Stomach (tissue), 9 donors: ENCODE results near the gene LY6G5C. TPM values are rescaled to one million over a fixed set of nuclear protein-coding genes. Genes with fewer than 3 reads are reported as not detected.

Source experiments
- DNase-seq, 2 donors: peaks; one replicate each; pipeline versions ENCODE4 v3.0.0 to v3.0.0-alpha.2; 2013 to 2019
- H3K27ac ChIP-seq, 5 donors: fragments of 200-600 bp in 4 of 5; sonication (generic) in 4 of 5; one replicate each; pipeline ENCODE4 v1.5.1; 2013 to 2019; ENCODE audit warnings: mild to moderate bottlenecking in 1 of 5, moderate library complexity in 1 of 5
- H3K27me3 ChIP-seq, 3 donors: fragments of 200-600 bp; sonication (generic); one replicate each; pipeline ENCODE4 v1.5.1; 2017 to 2019; ENCODE audit warnings: mixed run types in 1 of 3
- H3K36me3 ChIP-seq, 4 donors: fragments of 200-600 bp; sonication (generic); 1 replicate in 3 of 4; 2 replicates in 1 of 4; pipeline ENCODE4 v1.5.1; 2016 to 2019
- H3K4me1 ChIP-seq, 4 donors: fragments of 200-600 bp; sonication (generic); one replicate each; pipeline ENCODE4 v1.5.1; 2016 to 2019
- H3K4me3 ChIP-seq, 4 donors: fragments of 200-600 bp; sonication (generic) in 3 of 4; one replicate each; pipeline ENCODE4 v1.5.1; 2016 to 2019; ENCODE audit warnings: mild to moderate bottlenecking in 1 of 4
- H3K9me3 ChIP-seq, 4 donors: fragments of 200-600 bp; sonication (generic); one replicate each; pipeline ENCODE4 v1.5.1; 2016 to 2019
- EP300 ChIP-seq: sonication (generic); formaldehyde crosslinking; IDR thresholded peaks from one replicate; pipeline ENCODE4 v1.6.1; 2017; ENCODE audit warnings: antibody characterized with exemption
- POLR2A ChIP-seq, 4 donors: fragments of 450-650 bp; IDR thresholded peaks; one replicate each; pipeline ENCODE4 v1.6.1; 2016; ENCODE audit warnings: antibody characterized with exemption in 4 of 4, control low read depth in 2 of 4, mild to moderate bottlenecking in 1 of 4, moderate library complexity in 1 of 4
- POLR2AphosphoS5 ChIP-seq, 3 donors: sonication (generic); formaldehyde crosslinking; IDR thresholded peaks; one replicate each; pipeline ENCODE4 v1.6.1; 2016; ENCODE audit warnings: antibody characterized with exemption in 3 of 3
- WGBS, 5 donors: extraction: QIAGEN DNeasy Blood & Tissue Kit in 3 of 5; methylation state at CpG; one replicate each; pipeline versions ENCODE4 v1.1.5 to v1.1.7; 2013 to 2018; 5-methylcytosine and 5-hydroxymethylcytosine counted together
- intact Hi-C: fragments of 100-400 bp; cut with DNase I; formaldehyde crosslinking; loops from one replicate; pipeline ENCODE4 v1.15.1; 2023; ENCODE audit warnings: low total_unique reads
- polyA plus RNA-seq, 3 donors: library from polyadenylated mRNA; stranded (reverse); fragments of 200-250 nt; gene quantifications; one replicate each; pipeline ENCODE4 v1.2.3, GENCODE V29; 2013
- total RNA-seq, 5 donors: library from RNA; depleted of rRNA; stranded (reverse); fragments of >200 nt; gene quantifications; one replicate each; pipeline versions ENCODE4 v1.1.0 to v1.2.3, GENCODE V29; 2014 to 2016
- TF ChIP-seq, protein P1 (sequence below), 7 experiments: fragments of 450-650 bp in 4 of 7; fragments of 200-600 bp in 3 of 7; sonication (generic) in 3 of 7; IDR thresholded peaks; one replicate each; pipeline ENCODE4 v1.5.1; 2016 to 2019; ENCODE audit warnings: antibody characterized with exemption in 7 of 7, control low read depth in 2 of 7, mild to moderate bottlenecking in 1 of 7
- donor health status: healthy with polysubstance abuse.
- donor health status: Bipolar disorder and iron deficiency.
- donor health status: healthy.

Gene LY6G5C
- total and polyA plus RNA-seq, 8 donors = 1.8 to 4.9 (median 2.7) TPM; not detected in 5

- no peak for DNase-seq
- no peak overlapping the region for H3K4me3 ChIP-seq
- no peaks in the 10 kb centered on the region for H3K27me3 ChIP-seq
- H3K27ac ChIP-seq = no peak overlapping the region
- H3K9me3 ChIP-seq = no peaks in the 10 kb centered on the region
- 70 to 79% (median 73%) methylated on average over 8 of the region's 8 CpGs for WGBS, 5 donors
- H3K4me1 ChIP-seq = peaks cover 11 to 29% (median 22%) of the 10 kb centered on the region in 4 donors
- TF ChIP-seq, protein P1, sequence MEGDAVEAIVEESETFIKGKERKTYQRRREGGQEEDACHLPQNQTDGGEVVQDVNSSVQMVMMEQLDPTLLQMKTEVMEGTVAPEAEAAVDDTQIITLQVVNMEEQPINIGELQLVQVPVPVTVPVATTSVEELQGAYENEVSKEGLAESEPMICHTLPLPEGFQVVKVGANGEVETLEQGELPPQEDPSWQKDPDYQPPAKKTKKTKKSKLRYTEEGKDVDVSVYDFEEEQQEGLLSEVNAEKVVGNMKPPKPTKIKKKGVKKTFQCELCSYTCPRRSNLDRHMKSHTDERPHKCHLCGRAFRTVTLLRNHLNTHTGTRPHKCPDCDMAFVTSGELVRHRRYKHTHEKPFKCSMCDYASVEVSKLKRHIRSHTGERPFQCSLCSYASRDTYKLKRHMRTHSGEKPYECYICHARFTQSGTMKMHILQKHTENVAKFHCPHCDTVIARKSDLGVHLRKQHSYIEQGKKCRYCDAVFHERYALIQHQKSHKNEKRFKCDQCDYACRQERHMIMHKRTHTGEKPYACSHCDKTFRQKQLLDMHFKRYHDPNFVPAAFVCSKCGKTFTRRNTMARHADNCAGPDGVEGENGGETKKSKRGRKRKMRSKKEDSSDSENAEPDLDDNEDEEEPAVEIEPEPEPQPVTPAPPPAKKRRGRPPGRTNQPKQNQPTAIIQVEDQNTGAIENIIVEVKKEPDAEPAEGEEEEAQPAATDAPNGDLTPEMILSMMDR (IDR thresholded peaks at IDR 0.05) = no peak
- TF ChIP-seq POLR2AphosphoS5 (IDR thresholded peaks at IDR 0.05) (no peak), EP300 (no peak), POLR2A (IDR thresholded peaks at IDR 0.05) (no peak)
- intact Hi-C loops = no loop called here
- H3K36me3 ChIP-seq = peaks cover 4 to 16% (median 13%) of the 10 kb centered on the region in 4 donors
Observed at GRCh38 chr6:31677955-31678354, 2.9 kb downstream of the LY6G5C start.

DNA sequence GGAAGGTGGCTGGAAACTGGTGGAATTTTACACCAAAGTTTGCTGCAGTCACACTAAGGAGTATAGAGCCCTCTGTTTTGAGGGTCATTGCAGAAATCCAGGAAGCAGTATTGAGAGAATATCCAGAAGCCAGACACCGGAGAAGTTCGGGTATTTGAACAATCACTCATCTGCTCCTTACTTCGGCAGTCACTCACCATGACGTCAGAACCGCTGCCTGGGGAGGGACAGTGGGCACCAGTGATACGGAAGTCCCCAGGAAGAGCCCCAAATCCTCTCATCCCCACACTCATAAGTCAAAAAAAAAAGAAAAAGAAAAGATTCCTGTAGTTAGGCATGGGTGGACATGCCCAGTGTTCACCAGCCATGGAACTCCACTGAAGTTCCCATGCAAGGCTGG is 4.0 kb downstream of the LY6G5C start:
- no peak for DNase-seq
- intact Hi-C loops = no loop called here
- WGBS, 5 donors = 68 to 87% (median 77%) methylated on average over 5 to 6 of the region's 6 CpGs
- Histone ChIP-seq H3K27ac (no peak overlapping the region), H3K27me3 (no peaks in the 10 kb centered on the region), H3K9me3 (no peaks in the 10 kb centered on the region), H3K36me3 (peaks cover 13 to 27% (median 24%) of the 10 kb centered on the region in 4 donors), H3K4me3 (no peak overlapping the region), H3K4me1 (peaks cover 9 to 20% (median 17%) of the 10 kb centered on the region in 4 donors)
- no peak for TF ChIP-seq POLR2A (IDR thresholded peaks at IDR 0.05)
- no peak for TF ChIP-seq POLR2AphosphoS5 (IDR thresholded peaks at IDR 0.05)
- TF ChIP-seq, protein P1 (IDR thresholded peaks at IDR 0.05) = no peak
- TF ChIP-seq EP300 = no peak

GRCh38 chr6:31676322-31676903 is 4.5 kb downstream of the LY6G5C start:
- Histone ChIP-seq H3K27ac (no peak overlapping the region), H3K27me3 (no peaks in the 10 kb centered on the region), H3K4me3 (no peak overlapping the region), H3K36me3 (peaks cover 18 to 32% (median 29%) of the 10 kb centered on the region in 4 donors), H3K4me1 (peaks cover 5 to 15% (median 13%) of the 10 kb centered on the region in 4 donors), H3K9me3 (no peaks in the 10 kb centered on the region)
- intact Hi-C loops = no loop called here
- WGBS, 5 donors = 75 to 89% (median 78%) methylated on average over 4 of the region's 4 CpGs
- TF ChIP-seq EP300 (no peak), POLR2A (IDR thresholded peaks at IDR 0.05) (no peak), POLR2AphosphoS5 (IDR thresholded peaks at IDR 0.05) (no peak)
- TF ChIP-seq, protein P1 (IDR thresholded peaks at IDR 0.05) = no peak
- DNase-seq = no peak

- Histone ChIP-seq H3K36me3 (peaks cover 62 to 75% (median 74%) of the 10 kb centered on the region in 4 donors), H3K4me3 (no peak within 1 kb of the TSS)
- intact Hi-C loops = no loop called here
Observed at GRCh38 chr6:31669676-31670075, 11.2 kb downstream of the LY6G5C start, which contains the start of gene LY6G5B. TSS of gene LY6G5B (plus strand) at chr6:31669976. CDS start at chr6:31670951, 975 bp downstream.

More at GRCh38 chr6:31669676-31670075, 11.2 kb downstream of the LY6G5C start, which contains the start of gene LY6G5B:
- TF ChIP-seq POLR2A (IDR thresholded peaks at IDR 0.05) (no peak), EP300 (no peak), POLR2AphosphoS5 (IDR thresholded peaks at IDR 0.05) (no peak)
- TF ChIP-seq, protein P1 (IDR thresholded peaks at IDR 0.05) = no peak
- 75 to 91% (median 82%) methylated on average over 8 of the region's 8 CpGs for WGBS, 5 donors
- no peak for DNase-seq
- H3K27me3 ChIP-seq = no peaks in the 10 kb centered on the region
- H3K9me3 ChIP-seq = no peaks in the 10 kb centered on the region
- H3K4me1 ChIP-seq = peaks cover 13 to 33% (median 19%) of the 10 kb centered on the region in 4 donors
- no peak within 1 kb of the TSS for H3K27ac ChIP-seq
